SK-N-SH (cell line): ENCODE data around the gene CFAP92. TPM values are rescaled to one million over a fixed set of nuclear protein-coding genes. Genes with fewer than 3 reads are reported as not detected.

Experiments
- CTCF ChIA-PET: fragments of 300-600, 350-600 bp; formaldehyde crosslinking; extraction: SDS; loops from one replicate; lab custom pipeline; 2021; lab: Yijun Ruan, JAX
- POLR2A ChIA-PET: fragments of 350-600 bp; sonication (Branson Sonifier 250); formaldehyde crosslinking; extraction: SDS; loops from one replicate; lab custom pipeline; 2020; ENCODE audit warnings: antibody characterized with exemption, inconsistent platforms; lab: Yijun Ruan, JAX
- DNase-seq: peaks from one replicate; pipeline ENCODE4 v3.0.0; 2012
- H2AFZ ChIP-seq: fragments of 200-600 bp; sonication (generic); 2 replicates; pipeline ENCODE4 v1.8.1; 2016; ENCODE audit warnings: antibody characterized with exemption, mild to moderate bottlenecking, low read depth
- H3F3A ChIP-seq: fragments of 200-600 bp; sonication (generic); replicated peaks from 2 replicates; pipeline ENCODE3; 2016; ENCODE audit warnings: antibody characterized with exemption, mild to moderate bottlenecking; ENCODE audit not compliant: insufficient read depth
- H3K27ac ChIP-seq, 2 experiments: fragments of 200-500 bp in 1 of 2; fragments of 200-600 bp in 1 of 2; sonication (Bioruptor generic) in 1 of 2; sonication (generic), shearing (Covaris generic) in 1 of 2; 2 replicates each; pipeline versions ENCODE4 v1.5.1 to v1.6.1; 2014 to 2016; ENCODE audit warnings: low read depth in 2 of 2, inconsistent platforms in 1 of 2, low read length in 1 of 2, mild to moderate bottlenecking in 1 of 2, mixed read lengths in 1 of 2
- H3K27me3 ChIP-seq: fragments of 200-600 bp; sonication (generic), shearing (Covaris generic); 2 replicates; pipeline ENCODE4 v1.6.1; 2016; ENCODE audit warnings: mixed run types; ENCODE audit not compliant: insufficient read depth
- H3K36me3 ChIP-seq, 2 experiments: fragments of 200-500 bp in 1 of 2; fragments of 200-600 bp in 1 of 2; sonication (Bioruptor generic) in 1 of 2; sonication (generic) in 1 of 2; replicated peaks in 1 of 2; 2 replicates each; pipeline versions ENCODE3 to v1.5.1; 2014 to 2016; ENCODE audit warnings: low read length in 1 of 2, mild to moderate bottlenecking in 1 of 2; ENCODE audit not compliant: insufficient read depth in 2 of 2, control insufficient read depth in 1 of 2
- H3K4me1 ChIP-seq, 2 experiments: fragments of 200-500 bp in 1 of 2; fragments of 200-600 bp in 1 of 2; sonication (Bioruptor generic) in 1 of 2; sonication (generic), shearing (Covaris generic) in 1 of 2; 2 replicates each; pipeline versions ENCODE4 v1.5.1 to v1.6.1; 2014 to 2016; ENCODE audit warnings: low read depth in 1 of 2, low read length in 1 of 2, mixed run types in 1 of 2; ENCODE audit not compliant: insufficient read depth in 2 of 2, control insufficient read depth in 1 of 2
- H3K4me2 ChIP-seq: fragments of 200-600 bp; sonication (generic), shearing (Covaris generic); 2 replicates; pipeline ENCODE4 v1.6.1; 2017; ENCODE audit warnings: mixed run types
- H3K4me3 ChIP-seq, 2 experiments: fragments of 200-500 bp in 1 of 2; fragments of 200-600 bp in 1 of 2; sonication (Bioruptor generic) in 1 of 2; sonication (generic), shearing (Covaris generic) in 1 of 2; 2 replicates each; pipeline versions ENCODE4 v1.5.1 to v1.8.1; 2014 to 2016; ENCODE audit warnings: low read depth in 2 of 2, inconsistent platforms in 1 of 2, low read length in 1 of 2, mild to moderate bottlenecking in 1 of 2, mixed read lengths in 1 of 2, moderate library complexity in 1 of 2
- H3K79me2 ChIP-seq: fragments of 200-600 bp; sonication (generic); 2 replicates; pipeline ENCODE4 v1.8.1; 2017; ENCODE audit warnings: mild to moderate bottlenecking; ENCODE audit not compliant: insufficient read depth
- H3K9ac ChIP-seq: fragments of 200-600 bp; sonication (generic); 2 replicates; pipeline ENCODE4 v1.6.1; 2017; ENCODE audit warnings: mixed run types
- H3K9me2 ChIP-seq: fragments of 200-600 bp; sonication (generic); 2 replicates; pipeline ENCODE4 v1.6.1; 2017; ENCODE audit warnings: mixed run types
- H3K9me3 ChIP-seq: fragments of 200-600 bp; sonication (generic); 2 replicates; pipeline ENCODE4 v1.6.1; 2017; ENCODE audit warnings: mixed run types, mild to moderate bottlenecking, moderate library complexity
- H4K20me1 ChIP-seq: fragments of 200-600 bp; sonication (generic); 2 replicates; pipeline ENCODE4 v1.6.1; 2017; ENCODE audit warnings: mild to moderate bottlenecking, mixed run types; ENCODE audit not compliant: insufficient read depth
- EP300 ChIP-seq, 2 experiments: IDR thresholded peaks; 2 replicates each; pipeline versions ENCODE4 v1.4.0 to v1.6.1; 2012; ENCODE audit warnings: borderline replicate concordance in 1 of 2, low read depth in 1 of 2, low read length in 1 of 2
- EZH2phosphoT487 ChIP-seq: fragments of 200-600 bp; sonication (generic); IDR thresholded peaks from 2 replicates; pipeline ENCODE4 v1.6.1; 2017; ENCODE audit warnings: low read depth, mixed run types, mild to moderate bottlenecking, antibody characterized with exemption, moderate library complexity, borderline replicate concordance
- GATA2 ChIP-seq: sonication (generic); formaldehyde crosslinking; IDR thresholded peaks from 2 replicates; pipeline ENCODE4 v1.5.0; 2020; ENCODE audit warnings: mild to moderate bottlenecking, missing genetic modification reagents
- JUND ChIP-seq: IDR thresholded peaks from 2 replicates; pipeline ENCODE4 v1.4.0; 2012
- MEF2A ChIP-seq: IDR thresholded peaks from 2 replicates; pipeline ENCODE4 v1.4.0; 2012; ENCODE audit warnings: low read depth, borderline replicate concordance
- MXI1 ChIP-seq: IDR thresholded peaks from 2 replicates; pipeline ENCODE4 v1.6.1; 2012; ENCODE audit warnings: mild to moderate bottlenecking, low read depth, low read length, improper control_type of control experiment
- RAD21 ChIP-seq: IDR thresholded peaks from 2 replicates; pipeline ENCODE4 v1.6.1; 2012; ENCODE audit warnings: mild to moderate bottlenecking, low read length
- RCOR1 ChIP-seq: fragments of 150-350 bp; IDR thresholded peaks from 2 replicates; pipeline ENCODE4 v1.6.1; 2017; ENCODE audit warnings: antibody characterized with exemption, low read length
- RFX5 ChIP-seq: IDR thresholded peaks from 2 replicates; pipeline ENCODE4 v1.6.1; 2012; ENCODE audit warnings: mild to moderate bottlenecking, improper control_type of control experiment, low read length
- SIN3A ChIP-seq: IDR thresholded peaks from 2 replicates; pipeline ENCODE4 v1.6.1; 2012; ENCODE audit warnings: low read depth, mild to moderate bottlenecking, low read length, moderate library complexity, borderline replicate concordance
- TCF12 ChIP-seq: IDR thresholded peaks from 2 replicates; pipeline ENCODE4 v1.4.0; 2012
- TEAD4 ChIP-seq: IDR thresholded peaks from 2 replicates; pipeline ENCODE4 v1.4.0; 2012; ENCODE audit warnings: mild to moderate bottlenecking, borderline replicate concordance; ENCODE audit not compliant: insufficient read depth
- WGBS: methylation state at CpG from one replicate; pipeline ENCODE4 v1.1.6; 2017; ENCODE audit warnings: low lambda C conversion rate; 5-methylcytosine and 5-hydroxymethylcytosine counted together
- polyA plus RNA-seq, 3 experiments: library from polyadenylated mRNA; depleted of rRNA; stranded (reverse); fragments of >200 nt; gene quantifications; 2 replicates each; pipeline ENCODE4 v1.2.3, GENCODE V29; 2012
- TF ChIP-seq, protein P1 (sequence below): IDR thresholded peaks from 2 replicates; pipeline ENCODE4; 2012
- TF ChIP-seq, protein P2 (sequence below): IDR thresholded peaks from 2 replicates; pipeline ENCODE4 v1.4.0; 2012; ENCODE audit warnings: low read depth, borderline replicate concordance
- TF ChIP-seq, protein P3 (sequence below): fragments of 150-350 bp; IDR thresholded peaks from 2 replicates; pipeline ENCODE4 v1.6.1; 2016; ENCODE audit warnings: mild to moderate bottlenecking, low read depth, low read length
- TF ChIP-seq, protein P4 (sequence below): IDR thresholded peaks from 2 replicates; pipeline ENCODE4 v1.4.0; 2012; ENCODE audit warnings: low read depth

CFAP92 gene
- polyA plus RNA-seq, 1 of the 3 experiments (the other 2 are of a cell fraction) = not detected

DNA sequence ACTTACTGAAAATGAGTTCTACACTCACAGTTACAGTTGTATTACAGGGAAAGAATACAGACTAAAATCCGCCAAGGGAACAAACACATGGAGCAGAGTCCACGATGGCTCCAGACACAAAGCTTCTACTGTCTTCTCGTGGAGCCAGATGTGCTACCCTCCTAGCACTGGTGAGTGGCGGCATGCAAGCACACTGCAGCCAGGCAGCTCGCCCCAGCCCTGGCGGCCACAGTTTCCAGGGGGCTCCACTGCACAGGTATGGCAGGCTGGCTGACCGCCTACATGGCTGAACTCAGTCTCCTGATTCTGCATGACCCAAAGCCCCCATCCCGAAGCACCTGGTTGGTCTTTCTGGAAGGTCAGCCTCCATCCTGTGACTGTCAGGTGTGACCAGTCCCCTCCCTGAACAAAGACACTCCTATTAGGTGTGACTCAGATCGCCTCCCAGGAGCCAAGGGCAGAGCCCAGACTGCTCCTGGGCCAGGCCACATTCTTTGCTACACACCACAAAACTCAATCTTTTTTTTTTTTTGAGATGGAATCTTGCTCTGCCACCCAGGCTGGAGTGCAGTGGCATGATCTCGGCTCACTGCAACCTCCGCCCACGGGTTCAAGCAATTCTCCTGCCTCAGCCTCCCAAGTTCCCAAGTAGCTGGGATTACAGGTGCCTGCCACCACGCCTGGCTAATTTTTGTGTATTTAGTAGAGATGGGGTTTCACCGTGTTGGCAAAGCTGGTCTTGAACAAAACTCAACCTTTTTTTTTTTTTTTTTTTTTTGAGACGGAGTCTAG lies 51.5 kb downstream of the CFAP92 start (continued):
- TF ChIP-seq, protein P1, sequence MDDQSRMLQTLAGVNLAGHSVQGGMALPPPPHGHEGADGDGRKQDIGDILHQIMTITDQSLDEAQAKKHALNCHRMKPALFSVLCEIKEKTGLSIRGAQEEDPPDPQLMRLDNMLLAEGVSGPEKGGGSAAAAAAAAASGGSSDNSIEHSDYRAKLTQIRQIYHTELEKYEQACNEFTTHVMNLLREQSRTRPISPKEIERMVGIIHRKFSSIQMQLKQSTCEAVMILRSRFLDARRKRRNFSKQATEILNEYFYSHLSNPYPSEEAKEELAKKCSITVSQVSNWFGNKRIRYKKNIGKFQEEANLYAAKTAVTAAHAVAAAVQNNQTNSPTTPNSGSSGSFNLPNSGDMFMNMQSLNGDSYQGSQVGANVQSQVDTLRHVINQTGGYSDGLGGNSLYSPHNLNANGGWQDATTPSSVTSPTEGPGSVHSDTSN = no peak
- TF ChIP-seq RCOR1 = no peak
- TF ChIP-seq, protein P2, sequence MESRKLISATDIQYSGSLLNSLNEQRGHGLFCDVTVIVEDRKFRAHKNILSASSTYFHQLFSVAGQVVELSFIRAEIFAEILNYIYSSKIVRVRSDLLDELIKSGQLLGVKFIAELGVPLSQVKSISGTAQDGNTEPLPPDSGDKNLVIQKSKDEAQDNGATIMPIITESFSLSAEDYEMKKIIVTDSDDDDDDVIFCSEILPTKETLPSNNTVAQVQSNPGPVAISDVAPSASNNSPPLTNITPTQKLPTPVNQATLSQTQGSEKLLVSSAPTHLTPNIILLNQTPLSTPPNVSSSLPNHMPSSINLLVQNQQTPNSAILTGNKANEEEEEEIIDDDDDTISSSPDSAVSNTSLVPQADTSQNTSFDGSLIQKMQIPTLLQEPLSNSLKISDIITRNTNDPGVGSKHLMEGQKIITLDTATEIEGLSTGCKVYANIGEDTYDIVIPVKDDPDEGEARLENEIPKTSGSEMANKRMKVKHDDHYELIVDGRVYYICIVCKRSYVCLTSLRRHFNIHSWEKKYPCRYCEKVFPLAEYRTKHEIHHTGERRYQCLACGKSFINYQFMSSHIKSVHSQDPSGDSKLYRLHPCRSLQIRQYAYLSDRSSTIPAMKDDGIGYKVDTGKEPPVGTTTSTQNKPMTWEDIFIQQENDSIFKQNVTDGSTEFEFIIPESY = no peak
- no peak for TF ChIP-seq TEAD4
- TF ChIP-seq RAD21 = no peak
- no peak for TF ChIP-seq TCF12
- TF ChIP-seq SIN3A = no peak
- TF ChIP-seq MEF2A = no peak

DNA sequence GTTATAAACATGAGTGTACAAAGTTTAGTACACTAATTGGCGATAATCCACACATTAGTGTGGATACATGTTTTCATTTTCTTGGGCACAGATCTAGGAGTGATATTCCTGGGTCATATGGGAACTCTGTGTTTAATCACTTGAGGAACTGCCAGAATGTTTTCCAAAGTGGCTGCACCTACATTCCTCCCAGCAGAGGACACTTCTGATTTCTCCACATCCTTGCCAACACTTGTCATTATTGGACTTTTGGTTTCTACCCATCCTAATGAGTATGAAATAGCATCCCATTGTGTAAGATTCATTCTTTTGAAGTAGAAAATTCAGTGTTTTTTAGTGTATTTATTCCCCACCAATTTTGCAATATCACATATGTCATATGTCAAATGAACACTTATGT lies 53.6 kb downstream of the CFAP92 start:
- ChIA-PET POLR2A (no interaction called here), CTCF (interaction anchor here (1.1 kb wide), 1 partner anchor 30 kb away, joined by 3 read pairs; no protein-coding TSS in a partner anchor)
- TF ChIP-seq JUND (no peak), EP300 (IDR thresholded peaks at IDR 0.05; ENCODE audit: borderline replicate concordance in 1 of 2, low read depth in 1 of 2, low read length in 1 of 2) (no peak), MEF2A (no peak), MXI1 (no peak), GATA2 (CRISPR knock-in tag) (no peak), RFX5 (no peak), EZH2phosphoT487 (no peak), RAD21 (no peak), TEAD4 (no peak)
- TF ChIP-seq, protein P3, sequence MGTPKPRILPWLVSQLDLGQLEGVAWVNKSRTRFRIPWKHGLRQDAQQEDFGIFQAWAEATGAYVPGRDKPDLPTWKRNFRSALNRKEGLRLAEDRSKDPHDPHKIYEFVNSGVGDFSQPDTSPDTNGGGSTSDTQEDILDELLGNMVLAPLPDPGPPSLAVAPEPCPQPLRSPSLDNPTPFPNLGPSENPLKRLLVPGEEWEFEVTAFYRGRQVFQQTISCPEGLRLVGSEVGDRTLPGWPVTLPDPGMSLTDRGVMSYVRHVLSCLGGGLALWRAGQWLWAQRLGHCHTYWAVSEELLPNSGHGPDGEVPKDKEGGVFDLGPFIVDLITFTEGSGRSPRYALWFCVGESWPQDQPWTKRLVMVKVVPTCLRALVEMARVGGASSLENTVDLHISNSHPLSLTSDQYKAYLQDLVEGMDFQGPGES = no peak
- TF ChIP-seq, protein P4, sequence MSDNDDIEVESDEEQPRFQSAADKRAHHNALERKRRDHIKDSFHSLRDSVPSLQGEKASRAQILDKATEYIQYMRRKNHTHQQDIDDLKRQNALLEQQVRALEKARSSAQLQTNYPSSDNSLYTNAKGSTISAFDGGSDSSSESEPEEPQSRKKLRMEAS = no peak
- no peaks in the 10 kb centered on the region for H3K79me2 ChIP-seq
- no peaks in the 10 kb centered on the region for H3K9me3 ChIP-seq
- H2AFZ ChIP-seq = no peak overlapping the region
- H3K9me2 ChIP-seq = no peaks in the 10 kb centered on the region
- no peak overlapping the region for H3K9ac ChIP-seq
- no peak for DNase-seq
- H3K4me3 ChIP-seq = no peak overlapping the region
- H3K27me3 ChIP-seq = peaks cover 10% of the 10 kb centered on the region; the same call in 1 of the 2 replicates
- whole genome bisulfite sequencing = 67% methylated on average over 1 of the region's 1 CpG
- no peak overlapping the region for H3K4me2 ChIP-seq
- no peaks in the 10 kb centered on the region for H4K20me1 ChIP-seq
- no peaks in the 10 kb centered on the region for H3K4me1 ChIP-seq
- no peaks in the 10 kb centered on the region for H3F3A ChIP-seq
- H3K27ac ChIP-seq = no peak overlapping the region
- H3K36me3 ChIP-seq = no peaks in the 10 kb centered on the region
